Neural cell (in vitro differentiated cells): ENCODE measurements around the gene LONRF3. TPM values are rescaled to one million over a fixed set of nuclear protein-coding genes. Genes with fewer than 3 reads are reported as not detected.

Experiments used
- H2AFZ ChIP-seq: fragments of 200-600, 300-800 bp; sonication (generic), shearing (Covaris generic); 2 replicates; pipeline ENCODE4 v1.6.0; 2014; ENCODE audit warnings: low read depth, mild to moderate bottlenecking, antibody characterized with exemption, low read length, moderate library complexity
- H3F3A ChIP-seq: fragments of 200-600 bp; shearing (Covaris generic); 2 replicates; pipeline ENCODE4 v1.6.1; 2016; ENCODE audit warnings: mild to moderate bottlenecking, moderate library complexity, mixed read lengths, antibody characterized with exemption, low read length; ENCODE audit not compliant: insufficient read depth, poor library complexity, severe bottlenecking
- H3K27ac ChIP-seq: fragments of 200-600, 300-800 bp; sonication (generic), shearing (Covaris generic); 2 replicates; pipeline ENCODE4 v1.5.1; 2014; ENCODE audit warnings: mild to moderate bottlenecking, low read length, moderate library complexity
- H3K27me3 ChIP-seq: fragments of 300-800, 200-600 bp; sonication (generic), shearing (Covaris generic); 2 replicates; pipeline ENCODE4 v1.6.0; 2014; ENCODE audit warnings: mild to moderate bottlenecking, low read depth, low read length, moderate library complexity; ENCODE audit not compliant: insufficient read depth
- H3K36me3 ChIP-seq: fragments of 300-800, 200-600 bp; sonication (generic), shearing (Covaris generic); 2 replicates; pipeline ENCODE4 v1.5.1; 2014; ENCODE audit warnings: mild to moderate bottlenecking, antibody characterized with exemption, low read length, moderate library complexity; ENCODE audit not compliant: insufficient read depth
- H3K4me2 ChIP-seq: fragments of 300-800, 200-600 bp; sonication (generic), shearing (Covaris generic); 2 replicates; pipeline ENCODE4 v1.6.0; 2014; ENCODE audit warnings: mild to moderate bottlenecking, low read length
- H3K4me3 ChIP-seq: fragments of 300-800, 200-600 bp; sonication (generic), shearing (Covaris generic); 2 replicates; pipeline ENCODE4 v1.5.1; 2014; ENCODE audit warnings: mild to moderate bottlenecking, low read length, moderate library complexity
- H3K79me2 ChIP-seq: fragments of 200-600 bp; shearing (Covaris generic); replicated peaks from 2 replicates; pipeline ENCODE4 v1.6.0; 2014; ENCODE audit warnings: mild to moderate bottlenecking, low read length, moderate library complexity; ENCODE audit not compliant: insufficient read depth
- H3K9ac ChIP-seq: fragments of 300-800, 200-600 bp; sonication (generic), shearing (Covaris generic); 2 replicates; pipeline ENCODE4 v1.6.1; 2016; ENCODE audit warnings: mild to moderate bottlenecking, low read length, mixed read lengths
- H3K9me2 ChIP-seq: fragments of 200-600 bp; shearing (Covaris generic); 2 replicates; pipeline ENCODE4 v1.6.1; 2016; ENCODE audit warnings: mild to moderate bottlenecking, low read length, mixed read lengths; ENCODE audit not compliant: insufficient read depth
- H3K9me3 ChIP-seq: fragments of 200-600, 300-800 bp; sonication (generic), shearing (Covaris generic); 2 replicates; pipeline ENCODE4 v1.6.1; 2016; ENCODE audit warnings: mild to moderate bottlenecking, mixed run types, low read length, moderate library complexity, mixed read lengths
- H4K20me1 ChIP-seq: fragments of 200-600 bp; shearing (Covaris generic); 2 replicates; pipeline ENCODE4 v1.6.1; 2016; ENCODE audit warnings: mild to moderate bottlenecking, mixed run types; ENCODE audit not compliant: insufficient read depth
- EP300 ChIP-seq: fragments of 450-650 bp; conservative IDR thresholded peaks from 2 replicates; pipeline ENCODE4 v1.6.1; 2014; ENCODE audit warnings: antibody characterized with exemption, mild to moderate bottlenecking, moderate library complexity; ENCODE audit not compliant: poor library complexity, severe bottlenecking
- EZH2 ChIP-seq: fragments of 200-600, 300-800 bp; shearing (Covaris generic), sonication (generic); IDR thresholded peaks from 2 replicates; pipeline ENCODE4 v1.6.1; 2014; ENCODE audit warnings: antibody characterized with exemption, low read length, borderline replicate concordance, mild to moderate bottlenecking; ENCODE audit not compliant: insufficient read depth, poor library complexity, severe bottlenecking
- MXI1 ChIP-seq: fragments of 450-650 bp; conservative IDR thresholded peaks from 2 replicates; pipeline ENCODE4 v1.6.1; 2014; ENCODE audit warnings: antibody characterized with exemption, mild to moderate bottlenecking; ENCODE audit not compliant: poor library complexity, severe bottlenecking
- POLR2AphosphoS5 ChIP-seq: IDR thresholded peaks from 2 replicates; pipeline ENCODE4 v1.6.1; 2012
- RAD21 ChIP-seq: fragments of 450-650 bp; conservative IDR thresholded peaks from 2 replicates; pipeline ENCODE4 v1.6.1; 2014; ENCODE audit warnings: antibody characterized with exemption, mild to moderate bottlenecking, moderate library complexity
- SMC3 ChIP-seq: fragments of 450-650 bp; conservative IDR thresholded peaks from 2 replicates; pipeline ENCODE4 v1.6.1; 2014; ENCODE audit warnings: antibody characterized with exemption, mild to moderate bottlenecking, moderate library complexity; ENCODE audit not compliant: poor library complexity
- TAF1 ChIP-seq: IDR thresholded peaks from 2 replicates; pipeline ENCODE4 v1.6.1; 2012; ENCODE audit warnings: low read depth
- polyA plus RNA-seq: library from polyadenylated mRNA; depleted of rRNA; stranded (reverse); fragments of >200 nt; gene quantifications from 2 replicates; pipeline ENCODE4 v1.2.3, GENCODE V29; 2014
- TF ChIP-seq, protein P1 (sequence below): fragments of 450-650 bp; IDR thresholded peaks from 2 replicates; pipeline ENCODE4 v1.5.1; 2014; ENCODE audit warnings: antibody characterized with exemption, mild to moderate bottlenecking, moderate library complexity; ENCODE audit not compliant: poor library complexity, severe bottlenecking
- TF ChIP-seq, protein P2 (sequence below): IDR thresholded peaks from 2 replicates; pipeline ENCODE4 v1.6.1; 2012; ENCODE audit warnings: borderline replicate concordance

The LONRF3 gene
- polyA plus RNA-seq, 1 donor from 2014 or later = 0.41 TPM

- H3K27me3 ChIP-seq = no peaks in the 10 kb centered on the region
- no peaks in the 10 kb centered on the region for H3F3A ChIP-seq
- no peaks in the 10 kb centered on the region for H3K79me2 ChIP-seq
- H3K27ac ChIP-seq = no peak overlapping the region
- no peaks in the 10 kb centered on the region for H3K9me3 ChIP-seq
- H2AFZ ChIP-seq = no peak overlapping the region
- H3K9ac ChIP-seq = no peak overlapping the region
- H3K9me2 ChIP-seq = no peaks in the 10 kb centered on the region
- no peak overlapping the region for H3K4me2 ChIP-seq
- H4K20me1 ChIP-seq = no peaks in the 10 kb centered on the region
- no peak for TF ChIP-seq EZH2
- TF ChIP-seq EP300 = no peak
- no peak for TF ChIP-seq MXI1
- TF ChIP-seq, protein P1, sequence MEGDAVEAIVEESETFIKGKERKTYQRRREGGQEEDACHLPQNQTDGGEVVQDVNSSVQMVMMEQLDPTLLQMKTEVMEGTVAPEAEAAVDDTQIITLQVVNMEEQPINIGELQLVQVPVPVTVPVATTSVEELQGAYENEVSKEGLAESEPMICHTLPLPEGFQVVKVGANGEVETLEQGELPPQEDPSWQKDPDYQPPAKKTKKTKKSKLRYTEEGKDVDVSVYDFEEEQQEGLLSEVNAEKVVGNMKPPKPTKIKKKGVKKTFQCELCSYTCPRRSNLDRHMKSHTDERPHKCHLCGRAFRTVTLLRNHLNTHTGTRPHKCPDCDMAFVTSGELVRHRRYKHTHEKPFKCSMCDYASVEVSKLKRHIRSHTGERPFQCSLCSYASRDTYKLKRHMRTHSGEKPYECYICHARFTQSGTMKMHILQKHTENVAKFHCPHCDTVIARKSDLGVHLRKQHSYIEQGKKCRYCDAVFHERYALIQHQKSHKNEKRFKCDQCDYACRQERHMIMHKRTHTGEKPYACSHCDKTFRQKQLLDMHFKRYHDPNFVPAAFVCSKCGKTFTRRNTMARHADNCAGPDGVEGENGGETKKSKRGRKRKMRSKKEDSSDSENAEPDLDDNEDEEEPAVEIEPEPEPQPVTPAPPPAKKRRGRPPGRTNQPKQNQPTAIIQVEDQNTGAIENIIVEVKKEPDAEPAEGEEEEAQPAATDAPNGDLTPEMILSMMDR = no peak
- no peak for TF ChIP-seq TAF1
- no peak for TF ChIP-seq RAD21
- TF ChIP-seq, protein P2, sequence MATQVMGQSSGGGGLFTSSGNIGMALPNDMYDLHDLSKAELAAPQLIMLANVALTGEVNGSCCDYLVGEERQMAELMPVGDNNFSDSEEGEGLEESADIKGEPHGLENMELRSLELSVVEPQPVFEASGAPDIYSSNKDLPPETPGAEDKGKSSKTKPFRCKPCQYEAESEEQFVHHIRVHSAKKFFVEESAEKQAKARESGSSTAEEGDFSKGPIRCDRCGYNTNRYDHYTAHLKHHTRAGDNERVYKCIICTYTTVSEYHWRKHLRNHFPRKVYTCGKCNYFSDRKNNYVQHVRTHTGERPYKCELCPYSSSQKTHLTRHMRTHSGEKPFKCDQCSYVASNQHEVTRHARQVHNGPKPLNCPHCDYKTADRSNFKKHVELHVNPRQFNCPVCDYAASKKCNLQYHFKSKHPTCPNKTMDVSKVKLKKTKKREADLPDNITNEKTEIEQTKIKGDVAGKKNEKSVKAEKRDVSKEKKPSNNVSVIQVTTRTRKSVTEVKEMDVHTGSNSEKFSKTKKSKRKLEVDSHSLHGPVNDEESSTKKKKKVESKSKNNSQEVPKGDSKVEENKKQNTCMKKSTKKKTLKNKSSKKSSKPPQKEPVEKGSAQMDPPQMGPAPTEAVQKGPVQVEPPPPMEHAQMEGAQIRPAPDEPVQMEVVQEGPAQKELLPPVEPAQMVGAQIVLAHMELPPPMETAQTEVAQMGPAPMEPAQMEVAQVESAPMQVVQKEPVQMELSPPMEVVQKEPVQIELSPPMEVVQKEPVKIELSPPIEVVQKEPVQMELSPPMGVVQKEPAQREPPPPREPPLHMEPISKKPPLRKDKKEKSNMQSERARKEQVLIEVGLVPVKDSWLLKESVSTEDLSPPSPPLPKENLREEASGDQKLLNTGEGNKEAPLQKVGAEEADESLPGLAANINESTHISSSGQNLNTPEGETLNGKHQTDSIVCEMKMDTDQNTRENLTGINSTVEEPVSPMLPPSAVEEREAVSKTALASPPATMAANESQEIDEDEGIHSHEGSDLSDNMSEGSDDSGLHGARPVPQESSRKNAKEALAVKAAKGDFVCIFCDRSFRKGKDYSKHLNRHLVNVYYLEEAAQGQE = no peak
- TF ChIP-seq SMC3 = no peak
- no peak for TF ChIP-seq POLR2AphosphoS5
- no peak overlapping the region for H3K4me3 ChIP-seq
- H3K36me3 ChIP-seq = no peaks in the 10 kb centered on the region
Observed at GRCh38 chrX:119013164-119013563, 38.7 kb downstream of the LONRF3 start.

DNA sequence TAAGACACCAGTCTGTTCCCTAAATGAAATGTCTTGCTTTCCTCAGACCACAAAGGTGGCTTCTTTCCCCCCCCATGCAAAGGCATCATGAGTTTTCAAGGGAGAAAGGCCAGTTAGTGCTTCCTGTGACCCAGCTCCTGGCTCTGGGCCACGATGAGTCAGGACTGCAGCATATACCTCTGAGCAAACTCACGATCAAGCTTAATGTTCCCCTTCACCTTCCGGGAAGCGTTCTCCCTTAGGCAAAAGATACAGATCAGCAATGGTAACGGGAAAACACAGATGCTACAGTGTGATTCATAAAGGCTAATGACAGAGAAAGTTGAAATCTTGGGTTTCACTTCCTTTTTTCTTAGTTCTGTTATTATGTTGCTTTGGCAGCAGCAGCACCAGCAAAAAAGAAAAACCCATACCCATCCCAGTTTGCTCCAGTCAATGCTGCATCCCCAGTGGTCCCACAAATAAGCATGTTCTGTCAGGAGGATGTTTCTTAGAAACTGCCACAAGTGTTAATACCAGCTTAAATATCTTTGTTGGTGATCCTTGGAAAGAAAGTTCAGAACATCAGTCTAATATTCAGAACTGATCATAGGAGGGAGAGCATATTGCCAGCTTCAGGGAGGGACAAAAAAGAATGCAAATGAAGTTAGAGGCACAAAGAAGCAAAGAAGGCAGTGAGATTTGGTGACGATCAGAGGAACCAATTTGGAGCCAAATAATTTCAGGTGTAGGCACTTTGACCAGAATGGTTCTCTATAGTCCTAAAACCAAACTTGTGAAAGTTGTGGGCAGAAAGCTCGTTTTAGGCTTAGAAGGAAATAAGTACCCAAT is 41.2 kb downstream of the LONRF3 start:
- Histone ChIP-seq H4K20me1 (no peaks in the 10 kb centered on the region), H3K4me3 (no peak overlapping the region), H3K9me3 (no peaks in the 10 kb centered on the region), H3K9me2 (no peaks in the 10 kb centered on the region), H3K79me2 (no peaks in the 10 kb centered on the region), H3F3A (no peaks in the 10 kb centered on the region), H3K27ac (no peak overlapping the region), H3K9ac (no peak overlapping the region), H3K4me2 (no peak overlapping the region), H2AFZ (no peak overlapping the region), H3K36me3 (no peaks in the 10 kb centered on the region), H3K27me3 (no peaks in the 10 kb centered on the region)
- TF ChIP-seq POLR2AphosphoS5 (no peak), TAF1 (no peak), MXI1 (no peak), EP300 (no peak), RAD21 (no peak), EZH2 (no peak), SMC3 (no peak)
- TF ChIP-seq, protein P1 = no peak
- TF ChIP-seq, protein P2 = no peak
